Fibroblast of lung (primary cell): ENCODE results near the gene FLT3LG. TPM values are rescaled to one million over a fixed set of nuclear protein-coding genes. Genes with fewer than 3 reads are reported as not detected.

Source experiments
- DNase-seq, 2 donors: peaks; one replicate each; pipeline versions ENCODE4 v3.0.0 to v3.0.0-alpha.2; 2010; ENCODE audit warnings: low read depth in 2 of 2
- H2AFZ ChIP-seq: 2 replicates; pipeline ENCODE4 v1.5.1; 2012; ENCODE audit warnings: low read length, control low read depth, inconsistent platforms
- H3K27ac ChIP-seq: 2 replicates; pipeline ENCODE4 v1.5.1; 2011; ENCODE audit warnings: low read length, control low read depth; ENCODE audit not compliant: insufficient read depth
- H3K27me3 ChIP-seq: 2 replicates; pipeline ENCODE4 v1.5.1; 2011; ENCODE audit warnings: mild to moderate bottlenecking, low read length; ENCODE audit not compliant: control insufficient read depth, insufficient read depth
- H3K36me3 ChIP-seq: 2 replicates; pipeline ENCODE4 v1.5.1; 2011; ENCODE audit warnings: low read length; ENCODE audit not compliant: control insufficient read depth, insufficient read depth
- H3K4me1 ChIP-seq: 2 replicates; pipeline ENCODE4 v1.5.1; 2011; ENCODE audit warnings: low read length; ENCODE audit not compliant: control insufficient read depth, insufficient read depth; ENCODE audit errors: extremely low read depth
- H3K4me2 ChIP-seq: 2 replicates; pipeline ENCODE4 v1.5.1; 2011; ENCODE audit warnings: low read length, control low read depth; ENCODE audit not compliant: insufficient read depth; ENCODE audit errors: extremely low read depth
- H3K4me3 ChIP-seq, 4 experiments: fragments of 200-600 bp in 1 of 4; sonication (generic) in 1 of 4; replicated peaks in 1 of 4; 2 replicates each; pipeline ENCODE4 v1.5.1; 2011 to 2016; ENCODE audit warnings: low read length in 4 of 4, low read depth in 3 of 4, mild to moderate bottlenecking in 3 of 4, control low read depth in 2 of 4, inconsistent platforms in 1 of 4, mixed read lengths in 1 of 4; ENCODE audit not compliant: insufficient read depth in 1 of 4; ENCODE audit errors: control extremely low read depth in 1 of 4
- H3K79me2 ChIP-seq: 2 replicates; pipeline ENCODE4 v1.5.1; 2012; ENCODE audit warnings: mild to moderate bottlenecking, low read length, inconsistent platforms; ENCODE audit not compliant: control insufficient read depth, insufficient read depth
- H3K9ac ChIP-seq: 2 replicates; pipeline ENCODE4 v1.5.1; 2011; ENCODE audit warnings: mild to moderate bottlenecking, low read length, control low read depth; ENCODE audit not compliant: insufficient read depth
- H3K9me3 ChIP-seq: 2 replicates; pipeline ENCODE4 v1.5.1; 2012; ENCODE audit warnings: low read depth, low read length; ENCODE audit not compliant: control insufficient read depth, insufficient read depth
- H4K20me1 ChIP-seq: 2 replicates; pipeline ENCODE4 v1.5.1; 2011; ENCODE audit warnings: low read length; ENCODE audit not compliant: control insufficient read depth, insufficient read depth; ENCODE audit errors: extremely low read depth
- EZH2 ChIP-seq: IDR thresholded peaks from 2 replicates; pipeline ENCODE4 v1.5.1; 2012; ENCODE audit warnings: low read length, control low read depth, mild to moderate bottlenecking; ENCODE audit errors: missing control alignments
- polyA plus RNA-seq, 2 donors: library from polyadenylated mRNA; depleted of rRNA in 1 of 2; stranded (reverse) in 1 of 2; unstranded in 1 of 2; fragments of >200 nt; gene quantifications; 2 replicates each; pipeline ENCODE4 v1.2.1, GENCODE V29; 2011 to 2012; ENCODE audit warnings: missing spikeins in 1 of 2
- total RNA-seq: library from RNA; depleted of rRNA; stranded (reverse); fragments of >200 nt; gene quantifications from 2 replicates; pipeline ENCODE4 v1.2.1, GENCODE V29; 2014
- TF ChIP-seq, protein P1 (sequence below), 2 donors: IDR thresholded peaks in 1 of 2; conservative IDR thresholded peaks in 1 of 2; 1 replicate in 1 of 2; 2 replicates in 1 of 2; pipeline ENCODE4 v1.5.1; 2011 to 2012; ENCODE audit warnings: low read length in 2 of 2, control low read depth in 1 of 2, inconsistent platforms in 1 of 2, low read depth in 1 of 2, mild to moderate bottlenecking in 1 of 2

FLT3LG gene
- total and polyA plus RNA-seq, 2 donors (not counting 1 experiment from before 2014, with no cell fraction given): 4.4 to 4.5 TPM

GRCh38 chr19:49492573-49493405, 18.8 kb downstream of the FLT3LG start:
- peaks cover 33% of the 10 kb centered on the region for H3K36me3 ChIP-seq
- DNase-seq: peak; percentile 31 to 34
- H3K4me2 ChIP-seq: no peak overlapping the region
- H3K4me3 ChIP-seq: no peak overlapping the region
- no peaks in the 10 kb centered on the region for H3K9me3 ChIP-seq
- no peaks in the 10 kb centered on the region for H3K27me3 ChIP-seq
- TF ChIP-seq EZH2: no peak
- TF ChIP-seq, protein P1, sequence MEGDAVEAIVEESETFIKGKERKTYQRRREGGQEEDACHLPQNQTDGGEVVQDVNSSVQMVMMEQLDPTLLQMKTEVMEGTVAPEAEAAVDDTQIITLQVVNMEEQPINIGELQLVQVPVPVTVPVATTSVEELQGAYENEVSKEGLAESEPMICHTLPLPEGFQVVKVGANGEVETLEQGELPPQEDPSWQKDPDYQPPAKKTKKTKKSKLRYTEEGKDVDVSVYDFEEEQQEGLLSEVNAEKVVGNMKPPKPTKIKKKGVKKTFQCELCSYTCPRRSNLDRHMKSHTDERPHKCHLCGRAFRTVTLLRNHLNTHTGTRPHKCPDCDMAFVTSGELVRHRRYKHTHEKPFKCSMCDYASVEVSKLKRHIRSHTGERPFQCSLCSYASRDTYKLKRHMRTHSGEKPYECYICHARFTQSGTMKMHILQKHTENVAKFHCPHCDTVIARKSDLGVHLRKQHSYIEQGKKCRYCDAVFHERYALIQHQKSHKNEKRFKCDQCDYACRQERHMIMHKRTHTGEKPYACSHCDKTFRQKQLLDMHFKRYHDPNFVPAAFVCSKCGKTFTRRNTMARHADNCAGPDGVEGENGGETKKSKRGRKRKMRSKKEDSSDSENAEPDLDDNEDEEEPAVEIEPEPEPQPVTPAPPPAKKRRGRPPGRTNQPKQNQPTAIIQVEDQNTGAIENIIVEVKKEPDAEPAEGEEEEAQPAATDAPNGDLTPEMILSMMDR (conservative IDR thresholded peaks at IDR 0.05 in 1 of 2, IDR thresholded peaks at IDR 0.05 in 1 of 2; ENCODE audit: low read depth in 1 of 2, low read length in 2 of 2): no peak
- H4K20me1 ChIP-seq: peaks cover 4% of the 10 kb centered on the region
- no peak overlapping the region for H2AFZ ChIP-seq
- peaks cover 51% of the 10 kb centered on the region for H3K79me2 ChIP-seq
- H3K4me1 ChIP-seq: peaks cover 17% of the 10 kb centered on the region
- no peak overlapping the region for H3K27ac ChIP-seq
- no peak overlapping the region for H3K9ac ChIP-seq

- Histone ChIP-seq H4K20me1 (no peaks in the 10 kb centered on the region), H2AFZ (no peak overlapping the region), H3K36me3 (peaks cover 31% of the 10 kb centered on the region), H3K4me2 (peak overlapping the region; percentile 97), H3K4me1 (peaks cover 9% of the 10 kb centered on the region), H3K4me3 (peak overlapping the region; percentile 88 to 97 (median 95)), H3K9ac (peak overlapping the region; percentile 95), H3K27ac (peak overlapping the region; percentile 92), H3K9me3 (no peaks in the 10 kb centered on the region), H3K27me3 (no peaks in the 10 kb centered on the region), H3K79me2 (peaks cover 28% of the 10 kb centered on the region)
- no peak for DNase-seq
- TF ChIP-seq, protein P1 (conservative IDR thresholded peaks at IDR 0.05 in 1 of 2, IDR thresholded peaks at IDR 0.05 in 1 of 2; ENCODE audit: low read depth in 1 of 2, low read length in 2 of 2): no peak
- no peak for TF ChIP-seq EZH2
These were observed 22.6 kb downstream of the FLT3LG start for GRCh38 chr19:49496574-49497008.

GRCh38 chr19:49497047-49497788, 23.2 kb downstream of the FLT3LG start:
- H3K4me3 ChIP-seq: peak overlapping the region; percentile 88 to 97 (median 95)

More at GRCh38 chr19:49497047-49497788, 23.2 kb downstream of the FLT3LG start:
- peak; percentile 50 to 65 for DNase-seq
- Histone ChIP-seq H3K4me2 (peak overlapping the region; percentile 97), H3K79me2 (peaks cover 28% of the 10 kb centered on the region), H3K9ac (peak overlapping the region; percentile 95), H3K27ac (peak overlapping the region; percentile 92), H3K36me3 (peaks cover 27% of the 10 kb centered on the region), H3K27me3 (no peaks in the 10 kb centered on the region), H3K4me1 (peaks cover 9% of the 10 kb centered on the region), H4K20me1 (no peaks in the 10 kb centered on the region), H2AFZ (no peak overlapping the region), H3K9me3 (no peaks in the 10 kb centered on the region)
- no peak for TF ChIP-seq EZH2
- TF ChIP-seq, protein P1 (conservative IDR thresholded peaks at IDR 0.05 in 1 of 2, IDR thresholded peaks at IDR 0.05 in 1 of 2; ENCODE audit: low read depth in 1 of 2, low read length in 2 of 2): no peak
